ENCODE data around the gene PLXDC2.

DNA sequence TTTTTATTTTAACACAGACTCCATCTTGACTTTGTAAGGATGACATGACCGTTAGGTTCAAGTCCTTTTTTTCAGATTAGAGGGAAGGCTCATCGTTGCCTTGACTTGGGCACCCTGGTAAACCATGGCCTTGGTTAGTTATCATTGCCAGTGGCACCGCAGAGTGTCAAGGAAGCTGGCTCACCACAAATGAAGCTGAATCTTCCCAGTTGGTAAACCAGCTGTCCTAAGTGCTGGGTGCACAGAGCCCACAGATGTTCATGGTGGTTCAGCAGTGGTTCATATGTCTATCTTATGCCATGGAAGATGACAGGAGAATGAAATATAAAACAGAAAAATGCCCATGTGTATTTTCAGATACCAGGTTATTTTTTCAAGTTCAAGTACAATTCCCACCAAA lies 273.6 kb downstream of the PLXDC2 start:
- TF ChIP-seq POLR2A (IDR thresholded peaks at IDR 0.05; ENCODE audit: low read depth, low read length) (no peak), POLR2AphosphoS5 (IDR thresholded peaks at IDR 0.05; ENCODE audit: low read depth, low read length) (no peak)

All from GM12892 (cell line).